Vagina (tissue), 2 donors: Measurements from ENCODE around the gene HSCB. TPM values are rescaled to one million over a fixed set of nuclear protein-coding genes. Genes with fewer than 3 reads are reported as not detected.

Experiments used
- DNase-seq, 2 donors: peaks; one replicate each; pipeline ENCODE4 v3.0.0-alpha.2; 2017; ENCODE audit errors: extremely low spot score in 2 of 2
- H3K27ac ChIP-seq: fragments of 200-600 bp; sonication (generic); one replicate; pipeline ENCODE4 v1.5.1; 2019
- H3K27me3 ChIP-seq: fragments of 200-600 bp; sonication (generic); one replicate; pipeline ENCODE4 v1.5.1; 2019
- H3K36me3 ChIP-seq, 2 donors: fragments of 200-600 bp; sonication (generic); one replicate each; pipeline ENCODE4 v1.5.1; 2017 to 2019
- H3K4me1 ChIP-seq: fragments of 200-600 bp; sonication (generic); one replicate; pipeline ENCODE4 v1.5.1; 2019
- H3K4me3 ChIP-seq, 2 donors: fragments of 200-600 bp; sonication (generic); 1 replicate in 1 of 2; 2 replicates in 1 of 2; pipeline ENCODE4 v1.5.1; 2016 to 2019
- H3K9me3 ChIP-seq: fragments of 200-600 bp; sonication (generic); one replicate; pipeline ENCODE4 v1.5.1; 2019
- CTCF ChIP-seq, 3 experiments: fragments of 450-650 bp in 2 of 3; fragments of 200-600 bp in 1 of 3; sonication (generic) in 1 of 3; IDR thresholded peaks; one replicate each; pipeline ENCODE4 v1.5.1; 2017 to 2019; ENCODE audit warnings: antibody characterized with exemption in 3 of 3, mild to moderate bottlenecking in 2 of 3, moderate library complexity in 2 of 3
- POLR2A ChIP-seq, 2 donors: fragments of 450-650 bp; IDR thresholded peaks; one replicate each; pipeline ENCODE4 v1.6.1; 2017; ENCODE audit warnings: antibody characterized with exemption in 2 of 2, mild to moderate bottlenecking in 2 of 2, moderate library complexity in 2 of 2
- POLR2AphosphoS5 ChIP-seq, 2 donors: sonication (generic); formaldehyde crosslinking; IDR thresholded peaks; one replicate each; pipeline ENCODE4 v1.9.0; 2017; ENCODE audit warnings: antibody characterized with exemption in 2 of 2, mild to moderate bottlenecking in 2 of 2, low read depth in 1 of 2; ENCODE audit not compliant: insufficient read depth in 1 of 2
- intact Hi-C: fragments of 100-400 bp; cut with DNase I; formaldehyde crosslinking; loops from one replicate; pipeline ENCODE4 v1.15.1; 2023
- total RNA-seq: library from RNA; depleted of rRNA; stranded (reverse); fragments of >200 nt; gene quantifications from one replicate; pipeline ENCODE4 v1.2.3, GENCODE V29; 2016

The HSCB gene
- total RNA-seq, 1 donor from 2014 or later = 15.0 TPM

DNA sequence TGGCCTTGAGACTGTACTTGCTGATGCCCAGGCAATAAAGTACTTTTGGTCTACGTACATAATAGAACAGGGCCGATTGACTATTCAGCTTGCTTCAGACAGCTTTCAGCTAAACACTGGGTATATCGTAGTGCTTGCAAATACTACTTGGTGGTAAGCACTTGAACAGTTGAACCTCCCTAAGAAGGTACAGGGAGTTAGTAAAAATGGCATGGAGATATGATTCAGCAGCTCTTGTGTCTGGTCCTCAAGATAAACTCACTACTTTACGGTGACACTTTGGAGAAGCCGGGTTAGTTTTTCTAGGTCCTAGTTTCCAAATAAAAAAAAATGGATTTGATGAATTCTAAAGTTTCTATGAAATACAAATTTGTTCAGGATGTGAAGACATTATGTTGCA, 38.0 kb downstream of the HSCB start:
- H3K36me3 ChIP-seq = peaks cover 0 to 48% of the 10 kb centered on the region in 2 donors
- H3K4me1 ChIP-seq = peaks cover 26% of the 10 kb centered on the region
- H3K4me3 ChIP-seq = no peak overlapping the region
- H3K27ac ChIP-seq = no peak overlapping the region
- TF ChIP-seq POLR2AphosphoS5 (IDR thresholded peaks at IDR 0.05; ENCODE audit: insufficient read depth in 1 of 2, low read depth in 1 of 2) (no peak), CTCF (IDR thresholded peaks at IDR 0.05) (no peak), POLR2A (IDR thresholded peaks at IDR 0.05) (no peak)
- H3K27me3 ChIP-seq = no peaks in the 10 kb centered on the region
- no peaks in the 10 kb centered on the region for H3K9me3 ChIP-seq
- intact Hi-C loops = no loop called here
- no peak for DNase-seq

- Histone ChIP-seq H3K36me3 (peaks cover 0 to 48% of the 10 kb centered on the region in 2 donors), H3K27ac (no peak overlapping the region), H3K9me3 (no peaks in the 10 kb centered on the region), H3K4me3 (no peak overlapping the region), H3K4me1 (peaks cover 22% of the 10 kb centered on the region), H3K27me3 (no peaks in the 10 kb centered on the region)
- TF ChIP-seq POLR2AphosphoS5 (IDR thresholded peaks at IDR 0.05; ENCODE audit: insufficient read depth in 1 of 2, low read depth in 1 of 2) (no peak), POLR2A (IDR thresholded peaks at IDR 0.05) (no peak), CTCF (IDR thresholded peaks at IDR 0.05) (no peak)
- intact Hi-C loops = no loop called here
- DNase-seq = no peak
Observed at GRCh38 chr22:28780296-28780695, 38.5 kb downstream of the HSCB start.

DNA sequence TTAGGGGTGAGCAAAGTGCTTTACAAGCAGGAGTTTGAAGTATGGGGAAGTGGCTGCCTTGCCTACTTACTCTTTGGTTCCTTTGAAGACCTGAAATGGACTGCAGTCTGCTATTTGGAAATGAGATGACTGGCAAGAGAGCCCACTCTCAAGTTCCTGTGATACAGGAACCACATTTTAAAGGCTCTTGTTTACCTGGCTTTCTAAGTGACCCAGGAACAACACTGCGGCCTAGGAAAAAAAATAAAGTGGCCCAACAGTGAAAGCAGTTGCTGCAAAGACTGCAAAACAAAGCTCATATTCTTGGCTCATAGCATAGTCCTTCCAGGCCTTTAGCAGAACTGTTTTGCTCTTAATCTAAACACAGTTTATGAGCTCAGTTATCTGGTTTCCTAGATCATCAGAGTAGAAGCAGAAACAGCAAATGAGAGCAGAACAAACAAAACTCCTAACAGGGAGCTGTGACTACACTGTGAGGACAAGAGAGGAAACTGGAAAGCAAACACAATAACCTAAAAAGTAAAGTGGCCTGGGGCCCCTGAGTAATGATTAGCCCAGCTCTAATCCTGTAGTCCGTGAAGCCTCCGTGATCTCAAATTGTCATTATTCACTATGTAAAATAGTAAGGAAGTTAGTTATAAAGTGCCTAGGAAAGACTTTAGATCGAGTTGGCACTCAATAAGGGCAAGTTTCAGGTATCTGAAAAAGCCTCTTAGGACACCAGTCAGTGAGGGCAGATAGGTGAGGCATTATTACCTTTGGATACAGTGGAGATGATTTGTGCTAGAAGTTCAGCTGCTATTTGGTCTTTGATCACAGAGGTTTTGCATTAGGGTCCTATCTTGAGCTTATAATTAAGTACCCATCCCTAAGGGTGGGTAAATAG, 42.2 kb downstream of the HSCB start:
- intact Hi-C loops = no loop called here
- peaks cover 0 to 71% of the 10 kb centered on the region in 2 donors for H3K36me3 ChIP-seq
- H3K4me1 ChIP-seq = peaks cover 6% of the 10 kb centered on the region
- no peak overlapping the region for H3K27ac ChIP-seq
- H3K9me3 ChIP-seq = no peaks in the 10 kb centered on the region
- no peaks in the 10 kb centered on the region for H3K27me3 ChIP-seq
- H3K4me3 ChIP-seq = no peak overlapping the region
- TF ChIP-seq CTCF (IDR thresholded peaks at IDR 0.05) = no peak
- TF ChIP-seq POLR2A (IDR thresholded peaks at IDR 0.05) = no peak
- TF ChIP-seq POLR2AphosphoS5 (IDR thresholded peaks at IDR 0.05; ENCODE audit: insufficient read depth in 1 of 2, low read depth in 1 of 2) = no peak
- DNase-seq = no peak

DNA sequence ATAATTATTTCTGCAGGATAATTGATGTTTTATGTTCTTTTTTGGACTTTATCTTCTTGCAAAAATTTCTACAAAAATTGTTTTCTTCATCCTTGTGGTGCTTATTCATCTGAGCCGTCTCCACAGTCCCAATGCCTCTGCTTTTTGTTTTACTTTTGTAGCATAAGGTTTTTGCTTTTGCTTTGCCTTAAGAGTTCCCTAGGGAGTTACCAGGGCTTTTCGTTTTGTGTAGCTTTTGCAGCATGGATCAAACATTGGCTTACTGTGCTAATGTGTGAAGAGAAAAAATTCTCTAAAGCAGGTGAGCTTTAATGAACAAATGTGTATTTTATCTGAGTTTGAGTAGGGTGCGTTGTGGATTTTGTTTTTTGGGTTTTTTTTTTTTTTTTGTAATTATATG, 46.8 kb downstream of the HSCB start:
- intact Hi-C loops = no loop called here
- Histone ChIP-seq H3K36me3 (peaks cover 0 to 50% of the 10 kb centered on the region in 2 donors), H3K9me3 (no peaks in the 10 kb centered on the region), H3K27me3 (no peaks in the 10 kb centered on the region), H3K27ac (no peak overlapping the region), H3K4me1 (no peaks in the 10 kb centered on the region), H3K4me3 (no peak overlapping the region)
- TF ChIP-seq POLR2A (IDR thresholded peaks at IDR 0.05) (no peak), CTCF (IDR thresholded peaks at IDR 0.05) (no peak), POLR2AphosphoS5 (IDR thresholded peaks at IDR 0.05; ENCODE audit: insufficient read depth in 1 of 2, low read depth in 1 of 2) (no peak)
- DNase-seq = no peak

DNA sequence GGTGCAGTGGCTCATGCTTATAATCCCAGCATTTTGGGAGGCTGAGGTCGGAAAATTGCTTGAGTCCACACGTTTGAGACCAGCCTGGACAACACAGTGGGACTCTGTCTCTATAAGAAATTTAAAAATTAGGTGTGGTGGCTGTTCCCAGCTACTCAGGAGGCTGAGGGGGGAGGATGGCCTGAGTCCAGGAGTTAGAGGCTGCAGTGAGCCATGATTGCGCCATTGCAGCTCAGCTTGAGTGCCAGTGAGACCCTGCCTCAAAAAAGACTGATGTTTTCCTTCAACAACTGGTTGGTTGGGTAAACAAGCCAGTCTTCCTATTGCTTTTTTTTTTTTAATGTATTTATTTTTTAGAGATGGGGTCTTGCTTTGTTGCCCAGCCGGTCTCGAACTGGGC, 49.3 kb downstream of the HSCB start:
- H3K27me3 ChIP-seq = no peaks in the 10 kb centered on the region
- DNase-seq = no peak
- H3K4me3 ChIP-seq = no peak overlapping the region
- H3K9me3 ChIP-seq = no peaks in the 10 kb centered on the region
- TF ChIP-seq POLR2AphosphoS5 (IDR thresholded peaks at IDR 0.05; ENCODE audit: insufficient read depth in 1 of 2, low read depth in 1 of 2) = no peak
- H3K4me1 ChIP-seq = peaks cover 18% of the 10 kb centered on the region
- H3K27ac ChIP-seq = no peak overlapping the region
- peaks cover 3 to 50% of the 10 kb centered on the region in 2 donors for H3K36me3 ChIP-seq
- intact Hi-C loops = no loop called here
